WERI-Rb-1 (cell line): ENCODE measurements around the gene ILF3.

ENCODE experiments used
- DNase-seq: peaks from one replicate; pipeline ENCODE4 v3.0.0-alpha.2; 2020
- H3K27ac ChIP-seq: fragments of 250-450 bp; sonication (Bioruptor Pico); 2 replicates; pipeline ENCODE4 v1.5.1; 2020; ENCODE audit warnings: mild to moderate bottlenecking, moderate library complexity
- H3K27me3 ChIP-seq: fragments of 250-450 bp; sonication (Bioruptor Pico); 2 replicates; pipeline ENCODE4 v1.5.1; 2021; ENCODE audit warnings: mild to moderate bottlenecking, low read depth, moderate library complexity; ENCODE audit not compliant: insufficient read depth, severe bottlenecking
- H3K36me3 ChIP-seq: fragments of 250-450 bp; sonication (Bioruptor Pico); 2 replicates; pipeline ENCODE4 v1.5.1; 2020; ENCODE audit warnings: mild to moderate bottlenecking, moderate library complexity
- H3K4me3 ChIP-seq: 2 replicates; pipeline ENCODE4 v1.5.1; 2011; ENCODE audit warnings: low read depth, mild to moderate bottlenecking, control low read depth, low read length
- H3K9me3 ChIP-seq: fragments of 250-450 bp; sonication (Bioruptor Pico); 2 replicates; pipeline ENCODE4 v1.5.1; 2021; ENCODE audit warnings: mild to moderate bottlenecking, moderate library complexity; ENCODE audit not compliant: severe bottlenecking
- CTCF ChIP-seq: IDR thresholded peaks from 2 replicates; pipeline ENCODE4 v1.5.1; 2011; ENCODE audit warnings: low read depth, mild to moderate bottlenecking, control low read depth, inconsistent platforms, low read length

ILF3 gene

GRCh38 chr19:10699650-10700335, 45.6 kb downstream of the ILF3 start:
- H3K27ac ChIP-seq, result no peak overlapping the region
- peak; percentile 31; the same call in 1 of the 2 replicates for TF ChIP-seq CTCF
- H3K4me3 ChIP-seq, result no peak overlapping the region
- peaks cover 4% of the 10 kb centered on the region for H3K36me3 ChIP-seq
- DNase-seq, result peak; percentile 65
- no peaks in the 10 kb centered on the region for H3K9me3 ChIP-seq
- no peaks in the 10 kb centered on the region for H3K27me3 ChIP-seq

- peak; percentile 83 for DNase-seq
- peaks cover 4% of the 10 kb centered on the region for H3K36me3 ChIP-seq
- TF ChIP-seq CTCF, result peak; percentile 53
- no peaks in the 10 kb centered on the region for H3K9me3 ChIP-seq
- peak overlapping the region; percentile 91 for H3K4me3 ChIP-seq
- H3K27me3 ChIP-seq, result no peaks in the 10 kb centered on the region
- peak overlapping the region; percentile 76 for H3K27ac ChIP-seq
Measured at GRCh38 chr19:10701955-10702525, 47.9 kb downstream of the ILF3 start.

GRCh38 chr19:10706990-10707389, 52.8 kb downstream of the ILF3 start:
- H3K9me3 ChIP-seq, result no peaks in the 10 kb centered on the region
- H3K4me3 ChIP-seq, result no peak overlapping the region
- DNase-seq, result peak; percentile 46
- peak overlapping the region; percentile 35; the same call in 1 of the 2 replicates for H3K27ac ChIP-seq
- H3K27me3 ChIP-seq, result no peaks in the 10 kb centered on the region
- peaks cover 31% of the 10 kb centered on the region for H3K36me3 ChIP-seq
- TF ChIP-seq CTCF, result no peak

- H3K9me3 ChIP-seq, result no peaks in the 10 kb centered on the region
- no peak overlapping the region for H3K27ac ChIP-seq
- TF ChIP-seq CTCF, result no peak
- H3K36me3 ChIP-seq, result peaks cover 31% of the 10 kb centered on the region
- no peaks in the 10 kb centered on the region for H3K27me3 ChIP-seq
- no peak for DNase-seq
- H3K4me3 ChIP-seq, result no peak overlapping the region
Measured at GRCh38 chr19:10707440-10707839, 53.3 kb downstream of the ILF3 start.

GRCh38 chr19:10708291-10708690, 54.1 kb downstream of the ILF3 start:
- Histone ChIP-seq H3K4me3 (no peak overlapping the region), H3K27ac (no peak overlapping the region), H3K36me3 (peaks cover 37% of the 10 kb centered on the region), H3K27me3 (no peaks in the 10 kb centered on the region), H3K9me3 (no peaks in the 10 kb centered on the region)
- DNase-seq, result no peak
- no peak for TF ChIP-seq CTCF
